Measurements from ENCODE around the gene ZC3H10.
A peak's percentile ranks its signal among the peaks of the same experiment; 100 is the strongest.

DNA sequence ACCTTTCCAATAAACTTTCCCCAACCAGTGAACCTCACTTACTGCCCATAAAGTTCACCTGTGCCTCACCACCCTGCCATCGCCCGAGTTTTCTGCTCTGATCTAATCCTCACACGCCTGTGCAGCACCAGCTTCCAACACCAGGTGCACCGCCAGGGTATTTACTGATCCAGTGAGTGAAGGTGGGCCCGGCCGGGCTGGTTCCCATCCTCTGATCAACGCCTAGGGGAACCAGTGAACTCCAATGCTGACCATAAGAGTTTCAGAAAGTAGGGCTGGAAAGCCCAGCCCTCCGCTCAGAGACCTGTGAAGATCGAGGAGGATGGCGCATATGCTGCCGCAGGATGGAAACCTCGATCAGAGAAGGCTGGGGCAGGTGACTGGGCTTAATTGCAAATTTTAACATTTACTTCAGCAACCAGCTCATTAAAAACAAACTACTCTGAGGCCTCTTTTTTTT lies 33.6 kb downstream of the ZC3H10 start:
- TF ChIP-seq, protein P1, sequence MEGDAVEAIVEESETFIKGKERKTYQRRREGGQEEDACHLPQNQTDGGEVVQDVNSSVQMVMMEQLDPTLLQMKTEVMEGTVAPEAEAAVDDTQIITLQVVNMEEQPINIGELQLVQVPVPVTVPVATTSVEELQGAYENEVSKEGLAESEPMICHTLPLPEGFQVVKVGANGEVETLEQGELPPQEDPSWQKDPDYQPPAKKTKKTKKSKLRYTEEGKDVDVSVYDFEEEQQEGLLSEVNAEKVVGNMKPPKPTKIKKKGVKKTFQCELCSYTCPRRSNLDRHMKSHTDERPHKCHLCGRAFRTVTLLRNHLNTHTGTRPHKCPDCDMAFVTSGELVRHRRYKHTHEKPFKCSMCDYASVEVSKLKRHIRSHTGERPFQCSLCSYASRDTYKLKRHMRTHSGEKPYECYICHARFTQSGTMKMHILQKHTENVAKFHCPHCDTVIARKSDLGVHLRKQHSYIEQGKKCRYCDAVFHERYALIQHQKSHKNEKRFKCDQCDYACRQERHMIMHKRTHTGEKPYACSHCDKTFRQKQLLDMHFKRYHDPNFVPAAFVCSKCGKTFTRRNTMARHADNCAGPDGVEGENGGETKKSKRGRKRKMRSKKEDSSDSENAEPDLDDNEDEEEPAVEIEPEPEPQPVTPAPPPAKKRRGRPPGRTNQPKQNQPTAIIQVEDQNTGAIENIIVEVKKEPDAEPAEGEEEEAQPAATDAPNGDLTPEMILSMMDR (conservative IDR thresholded peaks at IDR 0.05 in 1 of 2, IDR thresholded peaks at IDR 0.05 in 1 of 2; ENCODE audit: extremely low read depth in 1 of 2, insufficient read depth in 1 of 2, low read depth in 1 of 2, low read length in 2 of 2) = peak; percentile 53 to 66
- no peak for TF ChIP-seq EZH2 (IDR thresholded peaks at IDR 0.05; ENCODE audit: borderline replicate concordance, low read length)

Measured in mammary epithelial cell (primary cell).